NCI-H1048 (cell line): ENCODE measurements around the gene NEDD8.
A peak's percentile ranks its signal among the peaks of the same experiment; 100 is the strongest.

Source experiments
- DNase-seq: peaks from one replicate; lab custom pipeline; 2025; lab: John Stamatoyannopoulos, UW

The NEDD8 gene

GRCh38 chr14:24196071-24197055, 35.8 kb downstream of the NEDD8 start:
- DNase-seq = no peak

- DNase-seq = peak; percentile 24
These were observed 36.7 kb downstream of the NEDD8 start, which contains the start of gene TM9SF1 for GRCh38 chr14:24195186-24196070. Gene TM9SF1, minus strand, starts transcription at chr14:24195441. Its CDS starts 422 bp downstream, at chr14:24195019.

GRCh38 chr14:24194873-24195185, 37.3 kb downstream of the NEDD8 start:
- no peak for DNase-seq

DNA sequence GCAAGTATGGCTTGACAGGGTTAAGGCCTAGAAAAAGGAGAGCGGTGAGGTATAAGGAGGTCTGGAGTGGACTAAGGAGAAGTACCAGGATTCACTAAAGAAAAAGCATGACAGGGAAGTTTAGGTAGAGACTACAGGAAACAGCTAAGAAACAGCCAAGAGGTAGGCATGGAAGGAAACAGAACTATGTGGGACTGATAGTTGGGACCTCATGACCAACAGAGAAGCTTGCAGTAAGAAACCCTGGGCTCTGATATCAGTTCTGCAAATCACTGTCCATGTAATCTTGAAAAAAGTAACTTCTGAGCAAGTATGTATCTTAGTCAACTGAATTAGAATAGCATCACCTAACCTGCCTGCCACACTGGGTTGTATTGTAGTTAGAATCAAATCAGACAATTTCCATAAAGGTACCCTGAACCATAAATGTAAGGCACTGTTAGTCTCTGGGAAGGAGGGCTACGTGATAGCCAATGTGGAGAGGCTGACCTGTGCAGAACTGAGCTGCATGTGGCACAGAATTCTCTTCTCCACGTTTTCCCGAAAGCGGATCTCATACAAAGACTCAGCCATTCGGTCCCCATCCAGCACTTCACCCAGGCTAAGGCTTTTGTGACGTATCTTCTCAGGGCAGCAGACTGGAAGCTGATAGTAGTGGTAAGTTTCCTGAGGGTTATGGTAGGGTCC, 37.8 kb downstream of the NEDD8 start:
- DNase-seq = no peak

- DNase-seq = no peak
These were observed 39.2 kb downstream of the NEDD8 start for GRCh38 chr14:24192933-24193332.

- DNase-seq = no peak
These were observed 41.8 kb downstream of the NEDD8 start for GRCh38 chr14:24190416-24190815.

DNA sequence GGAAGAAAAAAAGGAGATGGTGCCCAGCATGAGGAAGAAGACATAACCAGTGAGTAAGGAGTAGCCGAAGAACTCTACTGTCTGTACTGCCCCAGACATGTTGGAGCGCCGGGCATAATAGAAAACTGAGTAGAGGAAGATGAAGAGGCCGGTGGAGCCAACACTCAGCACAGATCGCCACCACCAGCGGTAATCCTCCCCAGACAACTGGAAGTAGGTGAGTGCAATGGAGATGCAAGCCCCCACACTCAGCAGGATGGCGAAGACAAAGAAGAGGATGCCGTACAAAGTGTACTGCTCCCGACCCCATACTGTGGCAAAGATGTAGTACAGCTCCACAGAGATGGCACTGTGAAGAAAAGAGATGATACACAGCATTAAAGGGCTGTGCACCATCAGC, 42.7 kb downstream of the NEDD8 start:
- DNase-seq = no peak

DNA sequence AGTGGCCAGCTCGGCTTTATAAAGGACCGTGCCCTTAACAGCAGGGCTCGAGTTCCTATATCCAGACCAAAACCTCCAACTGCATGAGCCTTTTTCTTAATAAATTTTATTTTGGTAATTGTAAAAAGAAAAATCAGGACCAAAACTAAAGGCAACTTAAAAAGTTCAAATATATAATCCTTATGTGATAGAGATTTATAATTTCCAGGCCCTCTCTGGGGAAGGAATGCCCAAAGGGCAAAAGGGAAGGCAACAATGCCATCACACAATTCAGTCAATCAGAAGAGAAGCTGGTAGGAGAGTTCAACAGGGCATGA, 43.1 kb downstream of the NEDD8 start:
- DNase-seq = no peak

DNA sequence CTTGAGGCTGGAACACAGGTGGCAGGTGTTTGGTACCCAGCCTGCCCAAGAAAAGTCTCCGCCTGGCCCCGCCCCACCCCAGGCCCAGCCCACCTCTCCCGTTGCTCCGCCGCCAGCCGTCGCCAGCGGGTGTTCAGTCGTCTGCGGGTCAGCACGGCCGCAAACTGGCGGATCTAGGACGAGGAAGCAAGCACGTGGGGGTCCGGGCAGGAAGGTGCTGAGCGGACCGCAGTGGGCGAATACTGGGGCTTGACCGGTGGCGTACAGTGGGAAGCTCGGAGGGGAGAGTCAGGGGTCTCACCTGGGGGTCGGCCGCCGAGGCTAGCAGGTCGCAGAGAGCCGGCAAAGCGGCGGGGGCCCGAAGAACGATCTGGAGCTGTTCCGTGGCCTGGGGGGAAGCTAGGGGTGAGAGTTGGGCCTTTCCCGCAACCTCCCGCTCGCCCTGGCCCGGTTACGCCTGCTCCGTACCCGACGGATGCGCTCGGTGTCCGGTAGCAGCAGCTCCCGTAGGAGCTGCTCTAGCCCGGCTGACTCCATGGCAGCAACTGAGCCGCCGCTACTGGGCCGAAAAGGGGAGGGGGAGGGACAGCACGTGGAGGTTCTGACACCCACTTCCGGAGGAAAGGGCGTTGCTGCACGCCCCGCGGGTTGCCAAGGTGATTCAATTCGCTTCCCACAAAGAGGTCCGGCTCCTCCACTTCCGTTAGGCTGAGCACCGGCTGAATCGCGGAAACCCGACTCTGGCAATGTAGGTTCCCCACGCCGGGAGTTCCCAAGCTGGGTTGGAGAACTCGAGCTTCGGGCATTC, 43.7 kb downstream of the NEDD8 start, which contains the start of gene IPO4:
TSS of gene IPO4 (minus strand) at position 566 of the 808 bp plus-strand sequence. CDS start at position 537, 29 bp downstream.
- peak; percentile 89 for DNase-seq

GRCh38 chr14:24187539-24187915, 44.6 kb downstream of the NEDD8 start:
- no peak for DNase-seq

GRCh38 chr14:24186831-24187538, 45.2 kb downstream of the NEDD8 start:
- no peak for DNase-seq

- no peak for DNase-seq
These were observed 46.4 kb downstream of the NEDD8 start for GRCh38 chr14:24185741-24186140.

DNA sequence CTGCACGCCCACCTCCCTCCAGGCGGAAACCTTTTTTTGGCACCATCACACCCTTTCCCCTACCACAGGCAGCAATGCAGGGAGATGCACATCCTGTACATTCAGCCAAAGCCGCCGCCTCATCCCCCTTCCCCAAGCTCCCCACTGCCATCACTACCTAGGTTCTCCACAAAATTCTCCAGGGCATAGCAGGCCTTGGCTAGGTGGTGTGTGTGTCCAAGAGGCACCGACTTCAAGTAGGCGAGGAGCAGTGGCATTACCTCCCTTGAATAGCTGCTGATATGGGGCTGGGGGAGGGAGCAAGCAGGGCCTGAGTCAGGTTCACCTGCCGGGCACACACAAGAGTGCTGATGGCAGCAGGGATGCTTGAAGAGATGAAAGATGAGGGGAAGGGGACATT, 47.1 kb downstream of the NEDD8 start:
- no peak for DNase-seq

GRCh38 chr14:24184104-24184970, 47.8 kb downstream of the NEDD8 start:
- DNase-seq = no peak

- DNase-seq = no peak
These were observed 49.1 kb downstream of the NEDD8 start for GRCh38 chr14:24183014-24183481.

DNA sequence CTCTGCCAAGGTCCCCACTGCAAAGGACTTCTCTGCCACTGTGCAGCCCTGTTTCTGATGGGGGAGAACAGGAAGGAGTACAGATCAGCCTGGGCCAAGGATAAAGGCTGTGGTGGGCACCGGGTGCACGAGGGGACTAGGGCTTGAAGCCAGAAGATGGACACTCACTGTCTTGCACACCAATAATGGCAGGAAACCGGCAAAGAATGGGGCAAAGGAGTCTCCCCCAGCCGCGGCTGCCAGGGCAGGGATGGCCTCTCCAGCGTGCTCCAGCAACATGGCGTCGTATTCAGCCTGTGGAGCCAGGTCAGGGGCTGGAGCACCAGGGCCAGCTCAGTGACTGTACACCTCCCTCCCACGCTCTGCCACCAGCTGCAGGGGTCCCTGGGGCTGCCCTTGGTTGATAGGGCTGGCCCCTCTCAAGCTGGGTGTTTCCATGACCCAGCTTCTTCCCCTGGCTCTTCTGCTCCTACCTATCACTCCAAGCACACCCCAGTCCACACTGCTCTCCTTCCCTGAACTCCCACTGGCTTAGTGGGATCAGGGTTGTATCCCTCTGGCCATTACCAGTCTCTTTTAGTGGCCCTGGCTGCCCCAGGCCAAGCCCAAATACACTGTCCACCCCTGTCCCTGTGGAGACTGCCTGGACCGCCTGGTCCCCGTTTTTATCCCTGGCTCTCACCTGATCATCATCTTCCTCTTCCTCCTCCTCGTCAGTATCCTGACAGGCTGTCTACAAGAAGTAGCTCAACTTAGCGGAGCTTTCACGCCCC, 49.9 kb downstream of the NEDD8 start:
- no peak for DNase-seq

DNA sequence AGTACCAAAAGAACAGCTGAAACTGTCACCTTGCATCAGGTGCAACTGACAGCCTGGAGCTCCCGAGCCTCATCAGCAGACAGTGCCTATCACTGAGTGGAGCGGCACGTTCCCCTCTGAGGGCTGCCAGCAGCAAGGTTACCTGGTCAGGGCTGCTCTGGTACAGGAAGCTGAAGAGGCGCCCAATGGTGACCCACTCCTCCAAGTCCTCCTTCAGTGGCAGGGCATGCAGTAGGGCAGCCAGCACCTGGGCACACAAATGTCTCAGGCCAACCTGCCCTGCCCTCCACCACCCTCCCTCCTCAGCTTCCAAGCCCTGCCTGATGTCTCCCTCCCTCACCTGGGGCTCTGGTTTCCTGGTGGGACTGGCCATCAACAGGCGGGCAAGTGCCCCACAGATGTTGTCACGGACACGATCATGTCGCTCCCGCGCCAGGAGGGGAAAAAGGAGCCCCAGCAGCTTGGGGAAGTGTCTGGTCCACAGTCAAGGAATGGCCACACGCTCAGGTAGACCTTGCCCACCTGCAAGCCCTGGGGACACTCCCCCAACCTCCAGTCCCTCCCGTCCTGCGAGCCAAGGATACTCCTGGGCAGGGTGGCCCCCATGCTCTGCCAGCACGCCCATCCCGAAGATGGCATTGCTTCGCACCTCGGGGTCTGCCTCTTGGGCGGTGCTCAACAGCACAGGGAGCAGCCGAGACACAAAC, 50.6 kb downstream of the NEDD8 start:
- no peak for DNase-seq
